H9 (cell line): ENCODE measurements around the gene GSX2. TPM values are rescaled to one million over a fixed set of nuclear protein-coding genes. Genes with fewer than 3 reads are reported as not detected.

Experiments used
- DNase-seq: peaks from one replicate; pipeline ENCODE4 v3.0.0-alpha.2; 2017
- H2AFZ ChIP-seq: one replicate; pipeline ENCODE4 v1.6.1; 2013; ENCODE audit warnings: mild to moderate bottlenecking, low read length, control low read depth, moderate library complexity
- H2AK5ac ChIP-seq: 2 replicates; pipeline ENCODE4 v1.6.1; 2013; ENCODE audit warnings: low read length, control low read depth, mixed read lengths; ENCODE audit not compliant: insufficient read length
- H2BK120ac ChIP-seq: one replicate; pipeline ENCODE4 v1.6.1; 2013; ENCODE audit warnings: low read depth, mild to moderate bottlenecking, low read length, control low read depth, inconsistent platforms; ENCODE audit not compliant: poor library complexity, severe bottlenecking
- H2BK12ac ChIP-seq: 2 replicates; pipeline ENCODE4 v1.6.1; 2013; ENCODE audit warnings: low read length, control low read depth, mixed read lengths, low read depth; ENCODE audit not compliant: insufficient read length
- H2BK15ac ChIP-seq: 2 replicates; pipeline ENCODE4 v1.6.1; 2013; ENCODE audit warnings: low read depth, low read length, control low read depth
- H2BK20ac ChIP-seq: one replicate; pipeline ENCODE4 v1.6.1; 2013; ENCODE audit warnings: low read depth, mild to moderate bottlenecking, low read length, control low read depth, inconsistent platforms; ENCODE audit not compliant: poor library complexity, severe bottlenecking
- H2BK5ac ChIP-seq: 2 replicates; pipeline ENCODE4 v1.6.1; 2013; ENCODE audit warnings: low read length, control low read depth, mixed read lengths; ENCODE audit not compliant: insufficient read length
- H3K14ac ChIP-seq: 2 replicates; pipeline ENCODE4 v1.6.1; 2013; ENCODE audit warnings: low read length, control low read depth; ENCODE audit not compliant: insufficient read depth
- H3K18ac ChIP-seq: 2 replicates; pipeline ENCODE4 v1.6.1; 2013; ENCODE audit warnings: low read depth, mild to moderate bottlenecking, mixed read lengths, low read length, control low read depth; ENCODE audit not compliant: insufficient read length
- H3K23ac ChIP-seq: 2 replicates; pipeline ENCODE4 v1.6.1; 2013; ENCODE audit warnings: low read length, control low read depth, mixed read lengths, low read depth; ENCODE audit not compliant: insufficient read length
- H3K23me2 ChIP-seq: 2 replicates; pipeline ENCODE4 v1.6.1; 2013; ENCODE audit warnings: low read depth, mild to moderate bottlenecking, mixed read lengths, low read length, control low read depth; ENCODE audit not compliant: insufficient read length, poor library complexity, severe bottlenecking
- H3K27ac ChIP-seq: 2 replicates; pipeline ENCODE4 v1.5.1; 2013; ENCODE audit warnings: low read length, control low read depth, mixed read lengths, low read depth; ENCODE audit not compliant: insufficient read length
- H3K27me3 ChIP-seq: 2 replicates; pipeline ENCODE4 v1.6.1; 2013; ENCODE audit warnings: low read length, control low read depth, inconsistent platforms; ENCODE audit not compliant: insufficient read depth
- H3K4ac ChIP-seq: 2 replicates; pipeline ENCODE4 v1.6.1; 2013; ENCODE audit warnings: low read depth, mild to moderate bottlenecking, control low read depth, inconsistent platforms, low read length, moderate library complexity
- H3K4me1 ChIP-seq: 2 replicates; pipeline ENCODE4 v1.6.1; 2013; ENCODE audit warnings: low read length, control low read depth, inconsistent platforms; ENCODE audit not compliant: insufficient read depth
- H3K4me2 ChIP-seq: 2 replicates; pipeline ENCODE4 v1.6.1; 2013; ENCODE audit warnings: low read length, control low read depth, mixed read lengths; ENCODE audit not compliant: insufficient read length, insufficient read depth
- H3K56ac ChIP-seq: 2 replicates; pipeline ENCODE4 v1.6.1; 2013; ENCODE audit warnings: low read depth, mild to moderate bottlenecking, mixed read lengths, low read length, control low read depth; ENCODE audit not compliant: insufficient read length
- H3K79me1 ChIP-seq: 2 replicates; pipeline ENCODE4 v1.6.1; 2013; ENCODE audit warnings: low read depth, mild to moderate bottlenecking, moderate library complexity, low read length, control low read depth, inconsistent platforms; ENCODE audit not compliant: insufficient read depth, poor library complexity, severe bottlenecking
- H3K79me2 ChIP-seq: 2 replicates; pipeline ENCODE4 v1.6.1; 2013; ENCODE audit warnings: low read length, control low read depth, inconsistent platforms; ENCODE audit not compliant: insufficient read depth
- H3K9ac ChIP-seq: 2 replicates; pipeline ENCODE4 v1.6.1; 2013; ENCODE audit warnings: low read length, control low read depth, mixed read lengths; ENCODE audit not compliant: insufficient read length; ENCODE audit errors: extremely low read depth
- H3K9me3 ChIP-seq: one replicate; pipeline ENCODE4 v1.6.1; 2013; ENCODE audit warnings: low read depth, low read length, inconsistent platforms; ENCODE audit not compliant: control insufficient read depth
- H3T11ph ChIP-seq: one replicate; pipeline ENCODE4 v1.6.1; 2013; ENCODE audit warnings: mild to moderate bottlenecking, low read length, control low read depth, inconsistent platforms
- H4K20me1 ChIP-seq: one replicate; pipeline ENCODE4 v1.6.1; 2013; ENCODE audit not compliant: control insufficient read depth, insufficient read length, insufficient read depth
- H4K5ac ChIP-seq: 2 replicates; pipeline ENCODE4 v1.6.1; 2013; ENCODE audit warnings: low read depth, mild to moderate bottlenecking, mixed read lengths, low read length, control low read depth; ENCODE audit not compliant: insufficient read length
- H4K8ac ChIP-seq: replicated peaks from 2 replicates; pipeline ENCODE4 v1.6.1; 2013; ENCODE audit warnings: low read length, control low read depth, mixed read lengths, low read depth; ENCODE audit not compliant: insufficient read length
- H4K91ac ChIP-seq: 2 replicates; pipeline ENCODE4 v1.6.1; 2013; ENCODE audit warnings: low read depth, mild to moderate bottlenecking, moderate library complexity, mixed read lengths, low read length, control low read depth; ENCODE audit not compliant: insufficient read length
- H3K27ac Mint-ChIP-seq, 3 experiments: 2 replicates in 2 of 3; 3 replicates in 1 of 3; pipeline ENCODE4 v1.8.0; 2020 to 2021; ENCODE audit warnings: mixed read lengths in 3 of 3, mild to moderate bottlenecking in 1 of 3, moderate library complexity in 1 of 3
- H3K27me3 Mint-ChIP-seq: 2 replicates; pipeline ENCODE4 v1.8.0; 2021; ENCODE audit warnings: low read depth, mild to moderate bottlenecking, moderate library complexity, mixed read lengths
- H3K36me3 Mint-ChIP-seq, 3 experiments: 2 replicates in 2 of 3; 3 replicates in 1 of 3; pipeline ENCODE4 v1.8.0; 2020 to 2021; ENCODE audit warnings: low read depth in 3 of 3, mixed read lengths in 3 of 3; ENCODE audit not compliant: insufficient read depth in 1 of 3
- H3K4me1 Mint-ChIP-seq, 2 experiments: 2 replicates each; pipeline ENCODE4 v1.8.0; 2020; ENCODE audit warnings: mixed read lengths in 2 of 2
- H3K4me3 Mint-ChIP-seq, 2 experiments: 2 replicates in 1 of 2; 3 replicates in 1 of 2; pipeline ENCODE4 v1.8.0; 2020 to 2021; ENCODE audit warnings: mild to moderate bottlenecking in 2 of 2, mixed read lengths in 2 of 2, moderate library complexity in 1 of 2
- H3K9me3 Mint-ChIP-seq, 2 experiments: 2 replicates in 1 of 2; 3 replicates in 1 of 2; pipeline ENCODE4 v1.8.0; 2020; ENCODE audit warnings: mild to moderate bottlenecking in 2 of 2, mixed read lengths in 2 of 2, moderate library complexity in 1 of 2
- WGBS: extraction: QIAGEN DNeasy Blood & Tissue Kit; methylation state at CpG from one replicate; pipeline ENCODE4 v1.1.7; 2013; ENCODE audit warnings: missing lambda C conversion rate, low lambda C conversion rate, mixed read lengths; ENCODE audit not compliant: insufficient read length; ENCODE audit errors: extremely low coverage; 5-methylcytosine and 5-hydroxymethylcytosine counted together
- total RNA-seq: library from RNA; stranded (reverse); gene quantifications from 2 replicates; pipeline ENCODE4 v1.2.1, GENCODE V29; 2021
- TF ChIP-seq, protein P1 (sequence below): fragments of 200-600 bp; sonication (generic); conservative IDR thresholded peaks from 3 replicates; pipeline ENCODE4 v1.8.0; 2021; ENCODE audit warnings: antibody characterized with exemption, mild to moderate bottlenecking

The GSX2 gene
- total RNA-seq, 1 experiment from 2014 or later: not detected

GRCh38 chr4:54118850-54119589 is 19.1 kb downstream of the GSX2 start:
- no peak overlapping the region for H2BK5ac ChIP-seq
- no peak overlapping the region for H3K27ac Mint-ChIP-seq

More at GRCh38 chr4:54118850-54119589, 19.1 kb downstream of the GSX2 start:
- H3K4me1 ChIP-seq: no peaks in the 10 kb centered on the region
- H3K9me3 ChIP-seq: no peaks in the 10 kb centered on the region
- WGBS: no CpG with 5 or more reads among the region's 5 CpGs
- no peak overlapping the region for H4K8ac ChIP-seq
- no peak overlapping the region for H2BK20ac ChIP-seq
- no peak overlapping the region for H2AFZ ChIP-seq
- no peak overlapping the region for H4K5ac ChIP-seq
- H3K4me1 Mint-ChIP-seq: no peaks in the 10 kb centered on the region
- H3K9me3 Mint-ChIP-seq: no peaks in the 10 kb centered on the region
- H3K4me3 Mint-ChIP-seq: no peak overlapping the region
- H3K14ac ChIP-seq: no peak overlapping the region
- H3K56ac ChIP-seq: no peak overlapping the region
- H2AK5ac ChIP-seq: no peak overlapping the region
- H3K4me2 ChIP-seq: no peak overlapping the region
- H3K23me2 ChIP-seq: no peaks in the 10 kb centered on the region
- H2BK12ac ChIP-seq: no peak overlapping the region
- TF ChIP-seq, protein P1, sequence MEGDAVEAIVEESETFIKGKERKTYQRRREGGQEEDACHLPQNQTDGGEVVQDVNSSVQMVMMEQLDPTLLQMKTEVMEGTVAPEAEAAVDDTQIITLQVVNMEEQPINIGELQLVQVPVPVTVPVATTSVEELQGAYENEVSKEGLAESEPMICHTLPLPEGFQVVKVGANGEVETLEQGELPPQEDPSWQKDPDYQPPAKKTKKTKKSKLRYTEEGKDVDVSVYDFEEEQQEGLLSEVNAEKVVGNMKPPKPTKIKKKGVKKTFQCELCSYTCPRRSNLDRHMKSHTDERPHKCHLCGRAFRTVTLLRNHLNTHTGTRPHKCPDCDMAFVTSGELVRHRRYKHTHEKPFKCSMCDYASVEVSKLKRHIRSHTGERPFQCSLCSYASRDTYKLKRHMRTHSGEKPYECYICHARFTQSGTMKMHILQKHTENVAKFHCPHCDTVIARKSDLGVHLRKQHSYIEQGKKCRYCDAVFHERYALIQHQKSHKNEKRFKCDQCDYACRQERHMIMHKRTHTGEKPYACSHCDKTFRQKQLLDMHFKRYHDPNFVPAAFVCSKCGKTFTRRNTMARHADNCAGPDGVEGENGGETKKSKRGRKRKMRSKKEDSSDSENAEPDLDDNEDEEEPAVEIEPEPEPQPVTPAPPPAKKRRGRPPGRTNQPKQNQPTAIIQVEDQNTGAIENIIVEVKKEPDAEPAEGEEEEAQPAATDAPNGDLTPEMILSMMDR: no peak
- H3K23ac ChIP-seq: no peak overlapping the region
- H2BK15ac ChIP-seq: no peak overlapping the region
- no peaks in the 10 kb centered on the region for H4K20me1 ChIP-seq
- no peak overlapping the region for H3K9ac ChIP-seq
- no peaks in the 10 kb centered on the region for H3K79me1 ChIP-seq
- DNase-seq: no peak
- H2BK120ac ChIP-seq: no peak overlapping the region
- no peak overlapping the region for H4K91ac ChIP-seq
- no peak overlapping the region for H3K18ac ChIP-seq
- H3K27me3 ChIP-seq: no peaks in the 10 kb centered on the region
- H3K27ac ChIP-seq: no peak overlapping the region
- H3K27me3 Mint-ChIP-seq: peaks cover 12% of the 10 kb centered on the region
- H3K4ac ChIP-seq: no peak overlapping the region
- H3T11ph ChIP-seq: no peak overlapping the region
- no peaks in the 10 kb centered on the region for H3K36me3 Mint-ChIP-seq
- no peaks in the 10 kb centered on the region for H3K79me2 ChIP-seq
